ENCODE data around the gene YEATS4. TPM values are rescaled to one million over a fixed set of nuclear protein-coding genes. Genes with fewer than 3 reads are reported as not detected.
"Not testable (repeated sequence)": the region's sequence is repeated elsewhere in the genome, so short reads cannot be mapped to it uniquely, and the experiment has no call there.

The YEATS4 gene
- 10 to 100 TPM; 16.4 to 18.2 TPM for total RNA-seq

- intact Hi-C loops (cut with DNase I): loop anchor here (10.0 kb wide), 3 partner anchors 65 to 225 kb away; partner anchors contain the start of genes CCT2 and FRS2
- peak within 1 kb of the TSS; percentile 94 for H3K4me3 ChIP-seq
These were observed at the start of gene YEATS4 for GRCh38 chr12:69359531-69360347. Gene YEATS4, plus strand, starts transcription at chr12:69359743. Its CDS starts 230 bp downstream, at chr12:69359973.

GRCh38 chr12:69313209-69313608 lies 46.3 kb upstream of the YEATS4 start:
- Histone ChIP-seq H3K27ac (no peak overlapping the region), H3K4me1 (no peaks in the 10 kb centered on the region), H3K9me3 (no peaks in the 10 kb centered on the region), H3K27me3 (no peaks in the 10 kb centered on the region), H3K4me3 (no peak overlapping the region), H3K9ac (ENCODE audit: low read depth in 2 of 2, low read length in 2 of 2) (no peak overlapping the region), H3K36me3 (no peaks in the 10 kb centered on the region)
- no peak for TF ChIP-seq CTCF (IDR thresholded peaks at IDR 0.05)
- intact Hi-C loops (cut with DNase I): no loop called here
- no peak for DNase-seq

More at GRCh38 chr12:69359531-69360347, at the start of gene YEATS4:
- DNase-seq: peak; percentile 94
- Histone ChIP-seq H3K27ac (peak within 1 kb of the TSS; percentile 100), H3K4me1 (peaks cover 4% of the 10 kb centered on the region), H3K36me3 (no peaks in the 10 kb centered on the region), H3K9ac (ENCODE audit: low read depth in 2 of 2, low read length in 2 of 2) (peak within 1 kb of the TSS; percentile 63 to 86), H3K27me3 (no peaks in the 10 kb centered on the region), H3K9me3 (no peaks in the 10 kb centered on the region)
- TF ChIP-seq CTCF (IDR thresholded peaks at IDR 0.05): no peak

GRCh38 chr12:69316784-69317183 lies 42.8 kb upstream of the YEATS4 start:
- H3K4me1 ChIP-seq; H3K4me3 ChIP-seq; H3K36me3 ChIP-seq; DNase-seq; H3K27me3 ChIP-seq; H3K9me3 ChIP-seq; intact Hi-C loops (cut with DNase I); H3K27ac ChIP-seq; H3K9ac ChIP-seq (ENCODE audit: low read depth in 2 of 2, low read length in 2 of 2): not testable (repeated sequence)

- H3K4me3 ChIP-seq; H3K36me3 ChIP-seq; DNase-seq; intact Hi-C loops (cut with DNase I); H3K27ac ChIP-seq; H3K27me3 ChIP-seq; H3K4me1 ChIP-seq; H3K9me3 ChIP-seq; H3K9ac ChIP-seq (ENCODE audit: low read depth in 2 of 2, low read length in 2 of 2): not testable (repeated sequence)
These were observed 42.3 kb upstream of the YEATS4 start for GRCh38 chr12:69317233-69317632.

- DNase-seq: no peak
- Histone ChIP-seq H3K9ac (ENCODE audit: low read depth in 2 of 2, low read length in 2 of 2) (no peak overlapping the region), H3K27ac (no peak overlapping the region), H3K4me1 (no peaks in the 10 kb centered on the region), H3K9me3 (no peaks in the 10 kb centered on the region), H3K4me3 (no peak overlapping the region), H3K27me3 (no peaks in the 10 kb centered on the region), H3K36me3 (no peaks in the 10 kb centered on the region)
- TF ChIP-seq CTCF (IDR thresholded peaks at IDR 0.05): no peak
- intact Hi-C loops (cut with DNase I): no loop called here
These were observed 41.3 kb upstream of the YEATS4 start for GRCh38 chr12:69318225-69318624.

GRCh38 chr12:69321351-69321750 lies 38.2 kb upstream of the YEATS4 start:
- no peak for DNase-seq
- intact Hi-C loops (cut with DNase I): no loop called here
- H3K27me3 ChIP-seq: no peaks in the 10 kb centered on the region

More at GRCh38 chr12:69321351-69321750, 38.2 kb upstream of the YEATS4 start:
- Histone ChIP-seq H3K9ac (ENCODE audit: low read depth in 2 of 2, low read length in 2 of 2) (no peak overlapping the region), H3K27ac (no peak overlapping the region), H3K36me3 (no peaks in the 10 kb centered on the region), H3K4me1 (no peaks in the 10 kb centered on the region), H3K9me3 (no peaks in the 10 kb centered on the region), H3K4me3 (no peak overlapping the region)
- no peak for TF ChIP-seq CTCF (IDR thresholded peaks at IDR 0.05)
